Adipocyte (in vitro differentiated cells): ENCODE results near the gene STING1.

Experiments used
- DNase-seq: peaks from one replicate; pipeline ENCODE4 v3.0.0-alpha.2; 2015; ENCODE audit warnings: low read depth
- H3K27me3 ChIP-seq: replicated peaks from 2 replicates; pipeline ENCODE4 v1.7.0; 2013; ENCODE audit warnings: mild to moderate bottlenecking, low read length, moderate library complexity; ENCODE audit not compliant: control insufficient read depth, insufficient read depth
- H3K36me3 ChIP-seq: 2 replicates; pipeline ENCODE4 v1.7.0; 2013; ENCODE audit warnings: low read length, mild to moderate bottlenecking, moderate library complexity; ENCODE audit not compliant: control insufficient read depth, insufficient read depth, severe bottlenecking
- H3K4me1 ChIP-seq: 2 replicates; pipeline ENCODE4 v1.7.0; 2013; ENCODE audit warnings: mild to moderate bottlenecking, low read length, moderate library complexity; ENCODE audit not compliant: control insufficient read depth, insufficient read depth
- H3K4me3 ChIP-seq: 2 replicates; pipeline ENCODE4 v1.7.0; 2013; ENCODE audit warnings: mild to moderate bottlenecking, low read length, moderate library complexity
- H3K9ac ChIP-seq: 2 replicates; pipeline ENCODE4 v1.7.0; 2013; ENCODE audit warnings: mild to moderate bottlenecking, low read length, moderate library complexity
- H3K9me3 ChIP-seq: 2 replicates; pipeline ENCODE4 v1.7.0; 2013; ENCODE audit warnings: mild to moderate bottlenecking, low read length, moderate library complexity; ENCODE audit not compliant: control insufficient read depth

STING1 gene

DNA sequence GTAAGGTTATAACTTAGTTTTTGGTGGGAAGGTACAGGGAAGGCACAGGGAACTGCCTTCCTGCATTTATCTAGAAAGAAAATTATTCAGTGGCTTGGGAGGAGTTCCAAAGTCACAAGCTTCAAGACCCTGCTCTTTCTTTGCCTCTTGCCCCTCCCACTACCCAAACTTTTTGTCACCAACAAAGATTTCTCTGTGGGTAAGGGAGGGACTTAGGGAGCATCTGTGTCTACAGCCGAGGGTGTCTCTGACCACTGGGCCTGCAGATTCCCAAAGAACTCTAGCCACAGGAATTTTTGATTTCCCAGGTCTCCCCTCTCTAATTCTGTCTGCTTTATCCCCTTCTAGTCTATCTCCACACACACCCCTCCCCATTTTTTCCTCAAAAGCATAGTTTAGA, 22.1 kb downstream of the STING1 start:
- Histone ChIP-seq H3K27me3 (no peaks in the 10 kb centered on the region), H3K9me3 (no peaks in the 10 kb centered on the region), H3K4me1 (no peaks in the 10 kb centered on the region), H3K9ac (no peak overlapping the region), H3K4me3 (no peak overlapping the region), H3K36me3 (no peaks in the 10 kb centered on the region)
- DNase-seq = no peak

GRCh38 chr5:139459451-139459934, 23.1 kb downstream of the STING1 start:
- no peaks in the 10 kb centered on the region for H3K9me3 ChIP-seq
- no peak overlapping the region for H3K4me3 ChIP-seq
- H3K36me3 ChIP-seq = no peaks in the 10 kb centered on the region
- no peaks in the 10 kb centered on the region for H3K27me3 ChIP-seq
- no peaks in the 10 kb centered on the region for H3K4me1 ChIP-seq
- no peak overlapping the region for H3K9ac ChIP-seq
- no peak for DNase-seq

GRCh38 chr5:139458580-139459407, 23.8 kb downstream of the STING1 start:
- H3K4me1 ChIP-seq = no peaks in the 10 kb centered on the region
- H3K36me3 ChIP-seq = no peaks in the 10 kb centered on the region
- H3K9ac ChIP-seq = no peak overlapping the region
- peak; percentile 22 for DNase-seq
- no peaks in the 10 kb centered on the region for H3K27me3 ChIP-seq
- H3K4me3 ChIP-seq = no peak overlapping the region
- H3K9me3 ChIP-seq = no peaks in the 10 kb centered on the region

GRCh38 chr5:139457653-139458306, 24.8 kb downstream of the STING1 start:
- no peak overlapping the region for H3K4me3 ChIP-seq
- H3K9me3 ChIP-seq = no peaks in the 10 kb centered on the region
- H3K36me3 ChIP-seq = no peaks in the 10 kb centered on the region
- no peaks in the 10 kb centered on the region for H3K27me3 ChIP-seq
- no peaks in the 10 kb centered on the region for H3K4me1 ChIP-seq
- DNase-seq = no peak
- H3K9ac ChIP-seq = no peak overlapping the region

- DNase-seq = no peak
- Histone ChIP-seq H3K4me3 (no peak overlapping the region), H3K9me3 (no peaks in the 10 kb centered on the region), H3K27me3 (no peaks in the 10 kb centered on the region), H3K36me3 (no peaks in the 10 kb centered on the region), H3K9ac (no peak overlapping the region), H3K4me1 (no peaks in the 10 kb centered on the region)
These were observed 25.3 kb downstream of the STING1 start for GRCh38 chr5:139457241-139457640.

GRCh38 chr5:139456776-139457175, 25.8 kb downstream of the STING1 start:
- no peaks in the 10 kb centered on the region for H3K4me1 ChIP-seq
- H3K36me3 ChIP-seq = no peaks in the 10 kb centered on the region
- no peak overlapping the region for H3K4me3 ChIP-seq
- no peaks in the 10 kb centered on the region for H3K27me3 ChIP-seq
- H3K9me3 ChIP-seq = no peaks in the 10 kb centered on the region
- DNase-seq = no peak
- H3K9ac ChIP-seq = no peak overlapping the region

- Histone ChIP-seq H3K36me3 (no peaks in the 10 kb centered on the region), H3K27me3 (no peaks in the 10 kb centered on the region), H3K9ac (no peak overlapping the region), H3K4me3 (no peak overlapping the region), H3K9me3 (no peaks in the 10 kb centered on the region), H3K4me1 (no peaks in the 10 kb centered on the region)
- DNase-seq = no peak
These were observed 27.8 kb downstream of the STING1 start for GRCh38 chr5:139454568-139455290.

GRCh38 chr5:139453683-139454567, 28.6 kb downstream of the STING1 start:
- H3K27me3 ChIP-seq = no peaks in the 10 kb centered on the region
- H3K9me3 ChIP-seq = no peaks in the 10 kb centered on the region
- no peak overlapping the region for H3K9ac ChIP-seq
- no peaks in the 10 kb centered on the region for H3K36me3 ChIP-seq
- no peaks in the 10 kb centered on the region for H3K4me1 ChIP-seq
- no peak for DNase-seq
- H3K4me3 ChIP-seq = no peak overlapping the region

- DNase-seq = no peak
These were observed 30.5 kb downstream of the STING1 start for GRCh38 chr5:139451878-139452660.

DNA sequence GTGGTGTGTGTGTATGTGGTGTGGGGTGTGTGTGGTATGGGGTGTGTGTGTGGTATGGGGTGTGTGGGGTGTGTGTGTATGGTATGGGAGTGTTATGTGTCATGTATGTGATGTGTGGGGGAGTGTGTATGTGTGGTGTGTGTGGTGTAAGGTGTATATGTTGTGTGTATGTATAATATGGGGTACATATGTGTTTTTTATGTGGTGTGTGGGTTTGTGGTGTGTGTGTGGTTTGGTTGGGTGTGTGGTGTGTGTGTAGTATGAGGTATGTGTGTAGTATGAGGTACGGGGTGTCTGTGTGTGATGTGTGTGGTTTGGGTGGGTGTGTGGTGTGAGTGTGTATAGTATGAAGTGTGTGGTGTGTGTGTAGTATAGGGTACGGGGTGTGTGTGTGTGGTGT, 31.4 kb downstream of the STING1 start:
- DNase-seq = no peak
- Histone ChIP-seq H3K36me3 (no peaks in the 10 kb centered on the region), H3K9ac (no peak overlapping the region), H3K9me3 (no peaks in the 10 kb centered on the region), H3K4me1 (peaks cover 8% of the 10 kb centered on the region), H3K4me3 (no peak overlapping the region), H3K27me3 (no peaks in the 10 kb centered on the region)

More at GRCh38 chr5:139451878-139452660, 30.5 kb downstream of the STING1 start:
- no peaks in the 10 kb centered on the region for H3K9me3 ChIP-seq
- no peaks in the 10 kb centered on the region for H3K27me3 ChIP-seq
- no peak overlapping the region for H3K9ac ChIP-seq
- peaks cover 6% of the 10 kb centered on the region for H3K4me1 ChIP-seq
- H3K36me3 ChIP-seq = no peaks in the 10 kb centered on the region
- H3K4me3 ChIP-seq = no peak overlapping the region
